Osteocyte (in vitro differentiated cells): Measurements from ENCODE around the gene KIF13A. TPM values are rescaled to one million over a fixed set of nuclear protein-coding genes. Genes with fewer than 3 reads are reported as not detected.

Experiments used
- DNase-seq: peaks from one replicate; pipeline ENCODE4 v3.0.0; 2021; ENCODE audit warnings: mixed read lengths; ENCODE audit not compliant: unreplicated experiment; ENCODE audit errors: extremely low spot score
- H3K27ac Mint-ChIP-seq: one replicate; pipeline ENCODE4 v1.8.0; 2021; ENCODE audit warnings: mild to moderate bottlenecking, mixed read lengths; ENCODE audit not compliant: unreplicated experiment
- H3K27me3 Mint-ChIP-seq: one replicate; pipeline ENCODE4 v1.8.0; 2021; ENCODE audit warnings: mixed read lengths; ENCODE audit not compliant: unreplicated experiment
- H3K36me3 Mint-ChIP-seq: one replicate; pipeline ENCODE4 v1.8.0; 2021; ENCODE audit warnings: mixed read lengths; ENCODE audit not compliant: unreplicated experiment
- H3K4me1 Mint-ChIP-seq: one replicate; pipeline ENCODE4 v1.8.0; 2021; ENCODE audit warnings: mixed read lengths; ENCODE audit not compliant: unreplicated experiment
- H3K4me3 Mint-ChIP-seq: one replicate; pipeline ENCODE4 v1.8.0; 2021; ENCODE audit warnings: mild to moderate bottlenecking, moderate library complexity, mixed read lengths; ENCODE audit not compliant: unreplicated experiment
- H3K9me3 Mint-ChIP-seq: one replicate; pipeline ENCODE4 v1.8.0; 2021; ENCODE audit warnings: mixed read lengths; ENCODE audit not compliant: unreplicated experiment
- total RNA-seq: library from RNA; stranded (reverse); gene quantifications from 2 replicates; pipeline ENCODE4 v1.2.1, GENCODE V29; 2021
- TF ChIP-seq, protein P1 (sequence below): fragments of 200-600 bp; sonication (generic); IDR thresholded peaks from 2 replicates; pipeline ENCODE4 v1.5.0; 2021; ENCODE audit warnings: antibody characterized with exemption, mild to moderate bottlenecking, moderate library complexity

Gene KIF13A
- total RNA-seq, 1 donor from 2014 or later: 47.5 TPM

DNA sequence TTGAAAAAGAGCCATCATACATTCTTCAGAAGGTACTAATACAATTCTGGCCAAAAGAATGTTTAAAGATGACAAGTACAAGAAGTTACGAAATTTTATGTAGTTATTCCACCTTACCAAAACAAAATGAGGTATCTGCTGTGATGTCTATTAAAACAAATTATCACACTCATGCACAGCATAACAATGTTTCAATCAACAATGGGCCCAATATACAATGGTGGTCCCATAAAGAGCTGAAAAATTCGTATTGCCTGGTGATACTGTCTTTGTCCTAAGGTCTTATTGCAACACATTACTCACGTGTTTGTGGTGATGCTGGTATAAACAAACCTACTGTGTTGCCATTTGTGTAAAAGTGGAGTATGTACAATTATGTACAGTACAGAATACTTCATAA lies 277.1 kb downstream of the KIF13A start:
- TF ChIP-seq, protein P1, sequence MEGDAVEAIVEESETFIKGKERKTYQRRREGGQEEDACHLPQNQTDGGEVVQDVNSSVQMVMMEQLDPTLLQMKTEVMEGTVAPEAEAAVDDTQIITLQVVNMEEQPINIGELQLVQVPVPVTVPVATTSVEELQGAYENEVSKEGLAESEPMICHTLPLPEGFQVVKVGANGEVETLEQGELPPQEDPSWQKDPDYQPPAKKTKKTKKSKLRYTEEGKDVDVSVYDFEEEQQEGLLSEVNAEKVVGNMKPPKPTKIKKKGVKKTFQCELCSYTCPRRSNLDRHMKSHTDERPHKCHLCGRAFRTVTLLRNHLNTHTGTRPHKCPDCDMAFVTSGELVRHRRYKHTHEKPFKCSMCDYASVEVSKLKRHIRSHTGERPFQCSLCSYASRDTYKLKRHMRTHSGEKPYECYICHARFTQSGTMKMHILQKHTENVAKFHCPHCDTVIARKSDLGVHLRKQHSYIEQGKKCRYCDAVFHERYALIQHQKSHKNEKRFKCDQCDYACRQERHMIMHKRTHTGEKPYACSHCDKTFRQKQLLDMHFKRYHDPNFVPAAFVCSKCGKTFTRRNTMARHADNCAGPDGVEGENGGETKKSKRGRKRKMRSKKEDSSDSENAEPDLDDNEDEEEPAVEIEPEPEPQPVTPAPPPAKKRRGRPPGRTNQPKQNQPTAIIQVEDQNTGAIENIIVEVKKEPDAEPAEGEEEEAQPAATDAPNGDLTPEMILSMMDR: no peak
- no peak overlapping the region for H3K4me3 Mint-ChIP-seq
- H3K36me3 Mint-ChIP-seq: no peaks in the 10 kb centered on the region
- no peak for DNase-seq
- H3K27ac Mint-ChIP-seq: no peak overlapping the region
- peaks cover 24% of the 10 kb centered on the region for H3K4me1 Mint-ChIP-seq
- no peaks in the 10 kb centered on the region for H3K27me3 Mint-ChIP-seq
- no peaks in the 10 kb centered on the region for H3K9me3 Mint-ChIP-seq

DNA sequence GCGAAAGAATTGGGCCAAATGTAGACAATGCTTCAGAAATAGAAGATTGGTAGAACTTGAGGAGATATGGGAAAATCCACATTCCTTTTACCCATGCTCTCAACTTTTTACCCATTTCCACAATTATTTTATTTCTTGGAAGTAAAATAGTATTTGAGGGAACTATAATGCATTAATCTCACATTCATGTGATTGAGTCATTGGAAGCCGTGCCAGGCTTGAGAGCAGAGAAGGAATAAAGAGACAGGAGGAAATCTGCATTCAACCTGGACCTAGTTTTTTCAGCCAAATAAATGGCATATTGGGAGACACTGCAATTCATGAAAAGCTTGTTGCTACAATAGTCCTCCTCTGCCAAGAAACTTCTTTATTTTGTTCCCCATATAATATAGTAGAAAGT lies 278.0 kb downstream of the KIF13A start:
- H3K27ac Mint-ChIP-seq: no peak overlapping the region
- no peaks in the 10 kb centered on the region for H3K9me3 Mint-ChIP-seq
- no peaks in the 10 kb centered on the region for H3K27me3 Mint-ChIP-seq
- peaks cover 24% of the 10 kb centered on the region for H3K4me1 Mint-ChIP-seq
- H3K36me3 Mint-ChIP-seq: no peaks in the 10 kb centered on the region
- H3K4me3 Mint-ChIP-seq: no peak overlapping the region
- TF ChIP-seq, protein P1: no peak
- no peak for DNase-seq

Other genes with a start within 250 kb of the KIF13A start
- 1.0 and 1.5 TPM in 2 replicates for gene NHLRC1, start 135.0 kb upstream of the KIF13A start, total RNA-seq
- 5.1 and 5.7 TPM in 2 replicates for gene TPMT, start 167.4 kb upstream of the KIF13A start, total RNA-seq
- gene KDM1B, start 167.8 kb upstream of the KIF13A start, total RNA-seq: 12.1 and 13.3 TPM in 2 replicates